Activated CD4-positive, alpha-beta T cell treated with anti-CD3 and anti-CD28 coated beads, Interleukin-2, amount 50 U/mL, for 1 hour (primary cell): ENCODE data around the gene GADD45GIP1.
"Not testable (repeated sequence)": the region's sequence is repeated elsewhere in the genome, so short reads cannot be mapped to it uniquely, and the experiment has no call there.

ENCODE experiments used
- DNase-seq: peaks from one replicate; pipeline ENCODE4 v3.0.0-alpha.2; 2020

Gene GADD45GIP1

DNA sequence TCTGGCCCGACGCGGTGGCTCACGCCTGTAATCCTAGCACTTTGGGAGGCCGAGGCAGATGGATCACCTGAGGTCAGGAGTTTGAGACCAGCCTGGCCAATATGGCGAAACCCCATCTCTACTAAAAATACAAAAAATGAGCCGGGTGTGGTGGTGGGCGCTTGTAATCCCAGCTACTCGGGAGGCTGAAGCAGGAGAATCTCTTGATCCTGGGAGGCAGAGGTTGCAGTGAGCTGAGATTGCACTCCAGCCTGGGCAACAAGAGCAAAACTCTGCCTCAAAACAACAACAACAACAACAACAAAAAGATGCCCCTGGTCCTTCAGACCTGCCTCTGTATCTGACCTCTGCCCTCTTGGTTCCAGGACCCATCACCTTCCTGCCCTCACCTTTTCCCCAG lies 1.4 kb downstream of the GADD45GIP1 start:
- DNase-seq = not testable (repeated sequence)

DNA sequence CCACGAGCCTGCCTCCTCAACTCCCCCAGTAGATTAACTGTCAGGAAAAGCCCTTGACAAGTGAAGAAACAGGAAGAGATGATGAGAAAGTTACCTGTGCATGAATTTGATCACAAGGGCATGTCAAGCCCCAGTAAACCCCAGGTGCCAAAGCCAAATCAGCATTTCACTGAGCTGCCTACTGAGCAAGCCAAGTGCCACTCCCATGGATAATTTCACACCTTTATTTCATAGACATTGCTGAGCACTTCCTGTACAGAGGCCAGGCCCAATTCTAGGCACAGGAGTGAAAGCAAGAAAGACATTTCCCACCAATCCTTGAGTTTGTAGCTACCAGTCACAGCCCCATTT lies 2.4 kb downstream of the GADD45GIP1 start:
- no peak for DNase-seq

DNA sequence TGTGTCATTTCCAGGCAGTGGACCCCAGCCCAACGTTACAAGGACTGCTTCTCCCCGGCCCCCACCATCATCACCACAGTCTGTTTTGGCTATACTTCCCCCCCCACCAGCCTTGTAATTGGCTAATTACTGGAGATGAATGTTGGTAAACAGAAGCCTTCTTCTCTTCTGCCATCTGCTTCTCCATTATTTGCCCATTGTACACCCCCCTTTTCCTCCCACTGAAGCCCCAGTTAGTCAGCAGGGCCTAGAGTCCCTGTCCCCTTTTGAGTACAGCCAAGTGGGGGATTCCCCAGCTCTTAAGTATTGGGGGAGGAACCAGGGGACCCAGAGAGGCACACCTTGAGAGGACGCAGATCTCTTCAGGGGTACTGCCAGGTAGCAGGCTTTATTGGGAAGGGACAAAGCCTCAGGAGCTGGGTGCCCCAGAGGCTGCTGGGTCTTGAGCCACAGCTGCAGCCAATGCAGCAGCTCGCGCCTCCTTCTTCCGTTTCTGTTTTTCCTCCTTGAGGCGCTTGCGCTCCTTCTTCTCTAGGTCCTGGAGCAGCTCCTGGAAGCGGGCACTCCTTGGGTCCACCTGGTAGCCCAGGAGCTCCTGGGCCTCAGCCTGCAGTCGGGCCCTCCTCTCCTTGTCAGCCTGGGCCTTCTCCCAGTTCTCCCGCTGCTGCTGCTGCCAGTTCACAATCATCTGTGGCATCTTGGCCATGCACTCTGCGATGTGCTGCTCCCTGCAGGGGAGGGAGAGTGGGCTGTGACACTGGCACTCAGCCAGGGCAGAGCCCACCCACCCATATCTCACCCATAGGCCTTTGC lies 3.0 kb downstream of the GADD45GIP1 start:
- DNase-seq = no peak

DNA sequence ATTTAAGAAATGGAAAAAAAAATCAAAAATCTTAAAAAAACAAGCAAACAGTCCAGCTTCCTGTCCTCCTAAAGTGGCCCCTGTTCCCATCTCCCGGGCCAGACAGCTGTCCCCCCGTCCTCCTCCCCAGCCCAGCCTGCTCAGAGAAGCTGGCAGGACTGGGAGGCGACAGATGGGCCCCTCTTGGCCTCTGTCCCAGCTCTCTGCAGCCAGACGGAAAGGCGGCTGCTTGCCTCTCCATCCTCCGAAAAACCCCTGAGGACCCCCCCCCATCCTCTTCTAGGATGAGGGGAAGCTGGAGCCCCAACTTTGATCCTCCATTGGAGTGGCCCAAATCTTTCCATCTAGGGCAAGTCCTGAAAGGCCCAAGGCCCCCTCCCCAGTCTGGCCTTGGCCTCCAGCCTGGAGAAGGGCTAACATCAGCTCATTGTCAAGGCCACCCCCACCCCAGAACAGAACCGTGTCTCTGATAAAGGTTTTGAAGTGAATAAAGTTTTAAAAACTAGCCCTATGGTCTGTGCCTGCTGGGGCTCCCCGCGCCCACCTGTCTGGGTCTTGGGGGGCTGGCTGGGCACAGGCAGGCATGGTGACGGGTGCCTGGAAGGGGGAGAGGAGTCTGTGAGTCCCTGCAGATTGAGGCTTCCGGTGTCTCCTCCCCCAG lies 3.8 kb downstream of the GADD45GIP1 start:
- DNase-seq = no peak

DNA sequence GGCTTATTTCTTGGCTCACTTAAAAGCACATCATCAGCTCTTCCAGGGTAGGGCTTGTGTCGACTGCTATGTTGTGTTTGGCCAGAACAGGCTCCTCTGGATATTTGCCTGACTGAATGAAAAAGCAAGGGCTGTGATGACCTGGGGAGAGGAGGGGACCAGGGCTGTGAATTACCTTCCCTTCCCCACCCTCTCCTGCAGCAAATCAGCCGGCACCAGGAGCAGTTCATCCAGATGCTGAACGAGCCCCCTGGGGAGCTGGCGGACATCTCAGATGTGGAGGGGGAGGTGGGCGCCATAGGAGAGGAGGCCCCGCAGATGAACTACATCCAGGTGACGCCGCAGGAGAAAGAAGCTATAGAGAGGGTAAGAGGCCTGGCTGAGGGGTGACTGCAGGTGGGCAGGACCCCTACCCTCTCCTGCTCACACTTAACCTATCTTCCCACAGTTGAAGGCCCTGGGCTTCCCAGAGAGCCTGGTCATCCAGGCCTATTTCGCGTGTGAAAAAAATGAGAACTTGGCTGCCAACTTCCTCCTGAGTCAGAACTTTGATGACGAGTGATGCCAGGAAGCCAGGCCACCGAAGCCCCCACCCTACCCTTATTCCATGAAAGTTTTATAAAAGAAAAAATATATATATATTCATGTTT lies 4.4 kb downstream of the GADD45GIP1 start:
- DNase-seq = no peak

DNA sequence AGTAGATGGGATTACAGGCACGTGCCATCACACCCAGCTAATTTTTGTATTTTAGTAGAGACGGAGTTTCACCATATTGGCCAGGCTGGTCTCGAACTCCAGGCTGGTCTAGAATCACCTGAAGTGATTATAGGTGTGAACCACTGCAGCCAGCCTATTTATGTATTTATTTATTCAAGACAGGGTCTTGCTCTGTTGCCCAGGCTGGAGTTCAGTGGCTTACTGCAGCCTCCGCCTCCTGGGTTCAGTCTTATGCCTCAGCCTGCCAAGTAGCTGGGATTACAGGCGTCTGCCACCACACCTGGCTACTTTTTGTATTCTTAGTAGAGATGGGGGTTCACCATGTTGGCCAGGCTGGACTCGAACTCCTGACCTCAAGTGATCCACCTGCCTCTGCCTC lies 5.0 kb downstream of the GADD45GIP1 start:
- DNase-seq = not testable (repeated sequence)

DNA sequence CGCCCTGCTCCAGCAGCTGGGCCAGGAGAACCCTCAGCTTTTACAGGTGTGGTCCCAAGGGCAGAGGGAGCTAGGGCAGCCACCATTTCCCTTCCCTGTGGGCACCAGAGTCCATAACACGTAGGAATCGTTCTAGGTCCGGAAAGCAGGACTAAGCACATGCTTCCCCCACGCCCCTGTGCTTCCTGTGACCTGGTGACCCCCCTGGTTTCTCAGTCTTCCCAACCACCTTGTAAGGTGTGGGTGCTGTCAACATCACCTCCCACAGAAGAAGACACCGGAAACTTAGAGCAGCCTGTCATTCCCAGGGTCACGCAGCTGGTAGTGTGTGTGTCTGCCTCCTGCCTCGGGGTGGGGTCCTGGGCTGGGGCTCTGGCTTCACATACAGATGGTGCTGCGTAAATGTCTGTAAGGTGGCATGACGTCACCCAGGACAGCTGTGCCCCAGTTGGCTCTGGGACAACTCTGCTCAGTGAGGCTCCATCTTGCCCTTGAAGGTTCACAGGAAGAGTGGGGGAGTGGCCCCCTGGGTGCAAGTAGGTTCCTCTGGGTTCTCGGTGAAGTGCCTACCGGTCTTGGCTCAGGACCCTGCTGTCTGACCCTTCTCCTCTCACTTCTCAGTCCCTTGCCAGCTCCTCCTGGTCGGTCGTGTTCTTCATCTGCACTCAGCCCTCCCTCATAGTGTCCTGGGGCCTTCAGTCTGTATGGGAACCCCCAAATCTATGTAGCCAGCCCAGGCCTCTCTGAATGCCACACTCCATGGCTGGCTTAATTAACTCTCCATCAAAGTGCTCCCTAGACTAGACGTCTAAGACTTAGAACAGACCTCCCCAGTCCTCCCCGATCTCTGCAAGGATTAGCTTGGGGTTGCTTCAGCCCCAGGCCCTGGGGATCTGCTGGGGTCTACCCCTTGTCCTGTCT lies 7.4 kb downstream of the GADD45GIP1 start:
- no peak for DNase-seq

DNA sequence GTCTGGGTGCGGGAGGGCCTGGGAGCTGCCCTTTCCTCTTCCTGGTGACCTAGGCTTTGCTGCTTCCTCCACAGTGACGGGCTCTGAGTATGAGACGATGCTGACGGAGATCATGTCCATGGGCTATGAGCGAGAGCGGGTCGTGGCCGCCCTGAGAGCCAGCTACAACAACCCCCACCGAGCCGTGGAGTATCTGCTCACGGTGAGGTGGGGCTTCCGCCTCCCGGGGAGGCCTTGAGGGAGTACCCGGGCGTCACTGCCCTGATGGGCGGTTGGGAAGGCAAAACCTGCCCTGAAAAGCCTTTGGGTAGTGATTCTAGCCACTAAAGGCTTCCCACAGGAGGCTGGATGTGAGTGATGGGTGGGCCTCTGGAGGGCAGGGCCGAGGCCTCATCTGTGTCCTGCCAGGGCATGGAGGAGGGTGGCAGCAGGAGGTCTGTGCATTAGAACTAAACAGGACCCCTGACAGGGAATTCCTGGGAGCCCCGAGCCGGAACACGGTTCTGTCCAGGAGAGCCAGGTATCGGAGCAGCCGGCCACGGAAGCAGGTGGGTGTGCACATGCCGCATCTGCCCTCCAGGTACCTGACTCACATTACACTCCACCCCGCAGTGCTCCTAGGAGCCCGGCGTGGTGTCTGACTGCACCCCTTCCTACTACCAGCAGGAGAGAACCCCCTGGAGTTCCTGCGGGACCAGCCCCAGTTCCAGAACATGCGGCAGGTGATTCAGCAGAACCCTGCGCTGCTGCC lies 8.2 kb downstream of the GADD45GIP1 start:
- DNase-seq = no peak

DNA sequence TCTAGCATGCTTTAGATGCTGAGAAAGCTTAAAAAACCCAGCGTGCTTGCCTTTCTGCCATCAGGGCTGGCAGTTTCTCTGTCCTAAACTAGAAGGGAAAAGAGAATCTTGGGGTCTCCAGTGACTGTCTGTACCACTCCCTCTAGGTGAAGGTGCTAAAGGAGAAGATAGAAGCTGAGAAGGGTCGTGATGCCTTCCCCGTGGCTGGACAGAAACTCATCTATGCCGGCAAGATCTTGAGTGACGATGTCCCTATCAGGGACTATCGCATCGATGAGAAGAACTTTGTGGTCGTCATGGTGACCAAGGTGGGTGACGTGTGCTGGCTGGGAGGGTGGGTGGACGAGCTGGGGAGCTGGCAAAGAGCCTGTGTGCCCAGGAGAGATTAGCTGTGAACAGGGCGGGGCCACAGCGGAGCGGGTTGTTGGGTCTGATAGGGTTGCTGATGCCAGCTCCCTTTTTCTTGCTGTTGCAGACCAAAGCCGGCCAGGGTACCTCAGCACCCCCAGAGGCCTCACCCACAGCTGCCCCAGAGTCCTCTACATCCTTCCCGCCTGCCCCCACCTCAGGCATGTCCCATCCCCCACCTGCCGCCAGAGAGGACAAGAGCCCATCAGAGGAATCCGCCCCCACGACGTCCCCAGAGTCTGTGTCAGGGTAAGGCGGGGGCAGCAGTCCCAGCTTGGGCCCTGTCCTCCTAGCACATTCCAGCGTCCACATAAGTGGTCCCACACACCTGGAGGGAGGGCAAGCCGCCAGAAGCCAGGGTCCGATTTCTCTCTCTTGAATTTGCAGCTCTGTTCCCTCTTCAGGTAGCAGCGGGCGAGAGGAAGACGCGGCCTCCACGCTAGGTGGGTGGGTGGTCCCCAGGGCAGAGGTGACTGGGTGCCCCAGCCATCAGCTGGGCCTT lies 9.1 kb downstream of the GADD45GIP1 start:
- DNase-seq = no peak

DNA sequence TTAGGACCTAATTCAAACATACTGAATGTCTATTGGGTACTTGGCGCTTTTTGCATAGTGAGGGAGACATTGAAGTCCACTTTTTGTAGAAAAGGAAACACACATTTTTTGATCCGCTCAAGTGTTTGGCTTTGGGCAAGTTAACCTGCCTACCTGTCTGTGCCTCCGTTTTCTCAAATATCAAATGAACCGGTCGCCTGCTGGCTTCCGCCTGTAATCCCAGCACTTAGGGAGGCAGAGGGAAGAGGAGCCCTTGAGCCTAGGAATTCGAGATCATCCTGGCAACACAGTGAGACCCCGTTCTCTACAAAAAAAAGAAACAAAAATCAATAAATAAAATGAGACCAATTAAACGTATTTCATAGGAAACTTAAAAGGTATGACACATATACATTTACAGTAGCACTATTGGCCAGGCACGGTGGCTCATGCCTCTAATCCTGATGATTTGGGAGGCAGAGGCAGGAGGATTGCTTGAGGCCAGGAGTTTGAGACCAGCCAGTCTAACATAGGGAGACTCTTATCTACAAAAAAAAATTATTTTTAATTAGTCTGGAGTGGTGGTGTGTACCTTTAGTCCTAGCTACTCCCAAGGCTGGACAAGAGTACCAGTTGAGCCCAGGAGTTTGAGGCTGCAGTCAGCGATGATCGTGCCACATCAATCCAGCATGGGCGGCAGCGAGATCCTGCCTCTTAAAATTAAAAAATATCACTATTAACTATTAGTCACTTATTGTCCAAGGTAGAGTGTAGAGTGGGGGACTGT lies 10.1 kb downstream of the GADD45GIP1 start:
- DNase-seq = no peak

DNA sequence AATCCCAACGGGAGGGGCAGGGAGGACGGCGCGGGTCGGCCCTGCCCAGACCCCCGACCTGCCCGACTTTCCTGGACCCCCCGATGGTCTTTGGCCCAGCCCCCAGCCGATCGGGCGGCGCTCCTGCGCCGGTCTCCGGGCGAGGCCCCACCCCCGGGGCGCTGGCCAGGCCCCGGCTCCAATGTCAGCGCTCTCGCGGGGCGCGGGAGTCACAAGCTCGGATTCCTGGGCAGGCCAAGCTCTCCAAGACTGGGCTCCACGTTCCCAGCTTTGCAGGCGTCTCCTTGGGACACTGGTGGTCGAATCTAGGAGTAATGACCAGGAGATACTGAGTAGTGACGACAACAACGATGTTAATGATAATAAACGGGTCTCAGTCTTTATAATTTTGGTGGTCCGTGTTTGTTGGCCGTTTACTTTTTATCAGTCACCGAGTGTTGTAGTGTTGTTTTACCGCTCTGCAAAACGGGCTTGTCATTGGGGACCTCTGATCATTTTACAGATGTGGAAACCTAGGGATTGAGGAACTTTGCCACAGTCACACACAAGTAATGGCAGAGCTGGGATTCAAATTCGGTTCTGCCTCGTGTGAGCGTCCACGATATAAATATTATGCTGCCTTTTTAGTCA lies 10.8 kb downstream of the GADD45GIP1 start:
- peak; percentile 41 for DNase-seq

DNA sequence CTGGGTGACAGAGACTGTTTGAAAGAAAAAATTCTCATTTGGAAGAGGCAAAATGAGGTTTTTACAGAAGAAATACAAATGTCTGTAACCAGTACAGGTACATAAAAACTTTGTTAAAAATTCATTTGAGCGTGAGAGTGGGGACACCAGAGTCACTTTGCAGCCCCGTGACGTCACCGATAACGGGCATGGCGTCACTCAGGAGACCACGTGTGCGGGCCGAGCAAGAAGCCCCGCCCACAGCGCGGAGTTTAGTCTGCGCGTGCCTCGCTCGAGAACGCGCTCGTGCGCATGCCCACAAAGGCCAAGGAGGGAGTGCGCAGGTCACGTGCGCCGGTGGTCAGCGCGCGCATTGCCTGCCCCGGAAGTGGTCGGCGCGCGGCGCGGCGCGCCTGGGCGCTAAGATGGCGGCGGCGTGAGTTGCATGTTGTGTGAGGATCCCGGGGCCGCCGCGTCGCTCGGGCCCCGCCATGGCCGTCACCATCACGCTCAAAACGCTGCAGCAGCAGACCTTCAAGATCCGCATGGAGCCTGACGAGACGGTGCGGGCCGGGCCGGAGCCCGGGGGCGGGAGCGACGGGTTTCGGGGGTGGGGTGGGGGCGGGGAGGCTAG lies 11.4 kb downstream of the GADD45GIP1 start, which contains the start of gene RAD23A:
Gene RAD23A, plus strand, starts transcription at position 384 of the 613 bp plus-strand sequence. Its CDS starts 87 bp downstream, at position 471.
- peak; percentile 99 for DNase-seq

DNA sequence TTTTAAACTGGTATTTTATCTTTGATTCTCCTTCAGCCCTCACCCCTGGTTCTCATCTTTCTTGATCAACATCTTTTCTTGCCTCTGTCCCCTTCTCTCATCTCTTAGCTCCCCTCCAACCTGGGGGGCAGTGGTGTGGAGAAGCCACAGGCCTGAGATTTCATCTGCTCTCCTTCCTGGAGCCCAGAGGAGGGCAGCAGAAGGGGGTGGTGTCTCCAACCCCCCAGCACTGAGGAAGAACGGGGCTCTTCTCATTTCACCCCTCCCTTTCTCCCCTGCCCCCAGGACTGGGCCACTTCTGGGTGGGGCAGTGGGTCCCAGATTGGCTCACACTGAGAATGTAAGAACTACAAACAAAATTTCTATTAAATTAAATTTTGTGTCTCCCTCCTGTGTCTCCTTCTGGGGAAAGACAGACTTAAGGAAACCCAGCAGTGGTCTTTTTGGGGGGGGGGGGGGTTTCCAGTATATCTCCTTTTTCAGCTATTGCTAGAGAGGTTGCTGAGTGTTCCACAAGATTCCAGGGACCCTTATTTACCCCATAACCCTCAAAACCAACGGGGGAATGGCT lies 12.8 kb downstream of the GADD45GIP1 start:
- DNase-seq = no peak

DNA sequence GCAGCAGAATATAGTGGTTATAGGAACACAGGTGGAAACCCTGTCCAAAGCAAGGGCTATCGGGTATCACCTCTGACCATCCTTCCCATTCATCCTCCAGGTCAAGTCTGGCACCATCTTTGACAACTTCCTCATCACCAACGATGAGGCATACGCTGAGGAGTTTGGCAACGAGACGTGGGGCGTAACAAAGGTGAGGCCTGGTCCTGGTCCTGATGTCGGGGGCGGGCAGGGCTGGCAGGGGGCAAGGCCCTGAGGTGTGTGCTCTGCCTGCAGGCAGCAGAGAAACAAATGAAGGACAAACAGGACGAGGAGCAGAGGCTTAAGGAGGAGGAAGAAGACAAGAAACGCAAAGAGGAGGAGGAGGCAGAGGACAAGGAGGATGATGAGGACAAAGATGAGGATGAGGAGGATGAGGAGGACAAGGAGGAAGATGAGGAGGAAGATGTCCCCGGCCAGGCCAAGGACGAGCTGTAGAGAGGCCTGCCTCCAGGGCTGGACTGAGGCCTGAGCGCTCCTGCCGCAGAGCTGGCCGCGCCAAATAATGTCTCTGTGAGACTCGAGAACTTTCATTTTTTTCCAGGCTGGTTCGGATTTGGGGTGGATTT lies 13.5 kb downstream of the GADD45GIP1 start:
- no peak for DNase-seq

DNA sequence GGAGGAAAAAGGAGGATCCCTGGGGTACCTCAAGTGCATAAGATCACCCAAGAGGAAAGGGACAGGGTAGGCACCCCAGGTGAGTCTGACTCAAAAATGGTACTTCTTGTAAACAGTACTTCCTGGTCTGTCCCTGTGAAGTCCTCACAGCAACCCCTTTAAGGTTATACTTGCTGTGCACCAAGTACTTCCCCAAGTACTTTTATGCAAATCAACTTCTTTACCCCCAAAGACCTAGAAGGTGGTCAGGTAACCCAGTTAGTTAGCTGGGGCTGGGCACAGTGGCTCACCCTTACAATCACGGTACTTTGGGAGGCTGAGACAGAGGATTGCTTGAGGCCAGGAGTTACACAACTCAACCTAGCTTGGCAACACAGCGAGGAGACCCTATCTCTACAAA lies 16.1 kb downstream of the GADD45GIP1 start:
- DNase-seq = no peak

DNA sequence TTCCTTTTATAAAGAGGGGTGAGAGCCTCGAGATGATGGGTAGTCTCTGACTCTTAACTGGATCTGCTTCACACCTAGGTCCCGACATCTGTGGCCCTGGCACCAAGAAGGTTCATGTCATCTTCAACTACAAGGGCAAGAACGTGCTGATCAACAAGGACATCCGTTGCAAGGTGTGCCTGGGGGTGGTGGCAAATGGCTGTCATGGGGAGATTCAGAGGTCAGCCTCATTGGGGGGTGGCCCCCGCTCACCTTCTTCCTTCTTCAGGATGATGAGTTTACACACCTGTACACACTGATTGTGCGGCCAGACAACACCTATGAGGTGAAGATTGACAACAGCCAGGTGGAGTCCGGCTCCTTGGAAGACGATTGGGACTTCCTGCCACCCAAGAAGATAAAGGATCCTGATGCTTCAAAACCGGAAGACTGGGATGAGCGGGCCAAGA lies 17.0 kb downstream of the GADD45GIP1 start:
- no peak for DNase-seq

DNA sequence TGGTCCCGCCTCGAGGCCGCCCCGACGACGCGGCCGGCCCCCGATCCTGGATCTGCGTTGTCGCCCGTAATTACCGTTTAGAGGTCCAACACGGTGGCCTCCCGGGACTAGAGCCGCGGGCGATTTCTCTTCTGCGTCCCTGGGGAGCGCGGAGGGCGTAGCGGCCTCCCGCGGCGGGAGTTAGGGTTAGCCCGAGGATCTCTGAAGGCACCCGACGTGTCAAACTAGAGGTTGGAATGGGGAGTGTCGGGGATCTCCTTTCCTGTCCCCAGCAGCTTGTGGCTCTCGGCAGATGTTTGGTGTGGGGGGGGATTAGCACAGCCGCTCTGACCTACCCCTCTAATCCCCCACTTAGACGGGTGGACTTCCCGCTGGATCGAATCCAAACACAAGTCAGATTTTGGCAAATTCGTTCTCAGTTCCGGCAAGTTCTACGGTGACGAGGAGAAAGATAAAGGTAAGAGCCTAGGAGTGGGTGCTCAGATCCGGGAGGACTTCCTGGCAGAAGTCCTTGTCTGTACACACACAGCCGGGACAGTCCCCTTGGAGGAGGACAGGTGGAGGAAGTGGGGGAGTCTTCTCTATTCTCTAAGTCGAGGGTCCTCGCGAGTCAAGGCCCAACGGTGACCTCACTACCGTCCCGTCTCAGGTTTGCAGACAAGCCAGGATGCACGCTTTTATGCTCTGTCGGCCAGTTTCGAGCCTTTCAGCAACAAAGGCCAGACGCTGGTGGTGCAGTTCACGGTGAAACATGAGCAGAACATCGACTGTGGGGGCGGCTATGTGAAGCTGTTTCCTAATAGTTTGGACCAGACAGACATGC lies 18.0 kb downstream of the GADD45GIP1 start:
- DNase-seq = peak; percentile 32
